ENCODE results near the gene MIOS. TPM values are rescaled to one million over a fixed set of nuclear protein-coding genes. Genes with fewer than 3 reads are reported as not detected.

Gene MIOS
- total RNA-seq: 32.1 and 40.1 TPM in 2 replicates

GRCh38 chr7:7566651-7567611 is at the start of gene MIOS:
Gene MIOS (plus strand): TSS chr7:7566884. CDS start chr7:7572476, 5,592 bp downstream.

DNA sequence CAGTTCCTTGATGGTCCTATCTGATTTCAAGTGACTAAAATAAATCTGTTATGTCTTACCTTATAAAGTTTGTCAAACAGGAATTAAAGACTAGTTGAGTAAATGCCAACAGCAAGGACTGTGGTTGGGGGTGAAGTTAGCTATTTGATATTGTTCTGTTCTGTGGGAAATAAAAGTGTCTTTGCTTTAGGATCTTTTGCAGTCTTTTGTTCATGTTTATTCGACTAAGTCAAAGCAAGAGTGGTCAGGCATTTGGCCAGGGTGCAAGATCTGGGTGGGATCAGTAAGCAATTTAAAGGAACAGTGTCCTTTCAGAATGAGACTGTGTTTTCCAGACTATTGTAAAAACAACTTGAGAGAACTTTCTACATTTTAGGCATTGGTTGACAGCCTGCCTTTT is 31.0 kb upstream of the MIOS start, which contains the start of gene COL28A1:
Gene COL28A1, minus strand, starts transcription at position 183 of the 400 bp plus-strand sequence. CDS start 2,998 bp downstream, outside the sequence.

DNA sequence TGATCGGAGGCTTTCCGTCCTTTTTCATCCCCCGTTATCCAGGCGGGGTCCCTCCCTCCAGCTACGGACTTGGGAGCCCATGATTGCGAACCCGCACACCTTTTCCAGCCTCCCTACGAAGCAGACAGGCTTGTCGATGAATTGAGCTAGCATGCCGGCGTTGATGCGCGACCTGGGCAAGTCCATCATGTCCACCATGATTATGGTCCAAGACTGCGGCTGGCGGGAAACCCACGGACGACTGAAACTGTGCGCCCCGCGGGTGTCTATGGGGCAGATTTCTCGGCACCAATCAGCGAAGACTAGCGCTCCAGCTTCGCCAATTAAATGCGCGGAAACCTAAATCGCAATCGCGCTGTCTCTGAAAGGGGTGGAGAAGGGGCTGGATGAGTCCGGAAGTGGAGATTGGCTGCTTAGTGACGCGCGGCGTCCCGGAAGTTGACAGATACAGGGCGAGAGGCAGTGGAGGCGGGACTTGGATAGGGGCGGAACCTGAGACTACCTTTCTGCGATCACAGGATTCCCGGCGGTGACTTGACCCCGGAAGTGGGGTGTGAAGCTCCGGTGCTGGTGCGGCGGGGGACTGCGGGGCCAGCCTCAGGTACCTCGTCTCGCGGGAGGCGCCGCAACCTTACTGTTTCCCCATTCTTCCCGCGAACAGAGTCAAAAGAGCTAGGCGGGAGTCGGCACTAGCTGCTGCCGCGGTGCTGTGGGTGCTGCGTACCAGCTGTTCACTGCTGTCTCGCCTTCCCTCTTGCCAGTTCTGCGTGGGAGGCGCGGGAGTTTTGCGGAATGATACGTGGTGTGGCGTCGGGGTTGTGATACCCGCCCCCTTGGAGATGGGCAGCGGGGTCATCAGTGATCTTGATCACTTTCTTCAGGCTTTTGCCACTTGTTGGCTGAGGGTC is 73.8 kb downstream of the MIOS start, which contains the start of gene UMAD1:
Gene UMAD1, plus strand, starts transcription at position 532 of the 908 bp plus-strand sequence. CDS start 32,620 bp downstream, outside the sequence.

Other genes starting within 250 kb of the MIOS start
- 0.32 TPM in 1 of 2 replicates, not detected in the other for gene COL28A1, start 31.0 kb upstream of the MIOS start, total RNA-seq
- gene UMAD1, start 73.9 kb downstream of the MIOS start, total RNA-seq: 9.9 and 14.0 TPM in 2 replicates
- 19.6 and 20.4 TPM in 2 replicates for gene RPA3, start 151.7 kb downstream of the MIOS start, total RNA-seq